ENCODE results near the gene ELN. TPM values are rescaled to one million over a fixed set of nuclear protein-coding genes. Genes with fewer than 3 reads are reported as not detected.

The ELN gene
- polyA plus RNA-seq, 4 donors = 1.3 to 87.5 (median 13.2) TPM

- Histone ChIP-seq H3K36me3 (ENCODE audit: control insufficient read depth in 3 of 3, insufficient read depth in 2 of 3, low read depth in 1 of 3, low read length in 3 of 3) (no peaks in the 10 kb centered on the region), H3K27ac (ENCODE audit: low read depth in 1 of 3, low read length in 2 of 3) (no peak overlapping the region), H3K27me3 (ENCODE audit: control insufficient read depth in 3 of 3, insufficient read depth in 3 of 3, low read length in 3 of 3) (no peaks in the 10 kb centered on the region), H3K9me3 (ENCODE audit: control insufficient read depth in 2 of 2, insufficient read depth in 1 of 2, low read depth in 1 of 2, low read length in 1 of 2) (peaks cover 0 to 19% of the 10 kb centered on the region in 2 donors), H3K4me1 (ENCODE audit: control insufficient read depth in 3 of 3, insufficient read depth in 2 of 3, low read depth in 1 of 3, low read length in 2 of 3) (no peaks in the 10 kb centered on the region), H3K4me3 (ENCODE audit: low read depth in 1 of 3, low read length in 3 of 3) (no peak overlapping the region)
- DNase-seq (no peak), FAIRE-seq (no peak)
- WGBS, 3 donors = 49 to 63% (median 50%) methylated on average over 3 of the region's 3 CpGs
These were observed 32.0 kb upstream of the ELN start for GRCh38 chr7:73995821-73996511.

GRCh38 chr7:73997056-73997455 lies 30.9 kb upstream of the ELN start:
- Histone ChIP-seq H3K27me3 (ENCODE audit: control insufficient read depth in 3 of 3, insufficient read depth in 3 of 3, low read length in 3 of 3) (no peaks in the 10 kb centered on the region), H3K4me3 (ENCODE audit: low read depth in 1 of 3, low read length in 3 of 3) (no peak overlapping the region), H3K27ac (ENCODE audit: low read depth in 1 of 3, low read length in 2 of 3) (no peak overlapping the region), H3K9me3 (ENCODE audit: control insufficient read depth in 2 of 2, insufficient read depth in 1 of 2, low read depth in 1 of 2, low read length in 1 of 2) (peaks cover 0 to 19% of the 10 kb centered on the region in 2 donors), H3K36me3 (ENCODE audit: control insufficient read depth in 3 of 3, insufficient read depth in 2 of 3, low read depth in 1 of 3, low read length in 3 of 3) (no peaks in the 10 kb centered on the region), H3K4me1 (ENCODE audit: control insufficient read depth in 3 of 3, insufficient read depth in 2 of 3, low read depth in 1 of 3, low read length in 2 of 3) (no peaks in the 10 kb centered on the region)
- DNase-seq = no peak
- FAIRE-seq = no peak
- 76 to 95% (median 78%) methylated on average over 7 of the region's 7 CpGs for WGBS, 3 donors

GRCh38 chr7:73999664-74000435 lies 28.1 kb upstream of the ELN start:
- Histone ChIP-seq H3K27me3 (ENCODE audit: control insufficient read depth in 3 of 3, insufficient read depth in 3 of 3, low read length in 3 of 3) (no peaks in the 10 kb centered on the region), H3K9me3 (ENCODE audit: control insufficient read depth in 2 of 2, insufficient read depth in 1 of 2, low read depth in 1 of 2, low read length in 1 of 2) (peaks cover 0 to 10% of the 10 kb centered on the region in 2 donors), H3K27ac (ENCODE audit: low read depth in 1 of 3, low read length in 2 of 3) (peak overlapping the region in 1 of 3 donors; percentile 56), H3K36me3 (ENCODE audit: control insufficient read depth in 3 of 3, insufficient read depth in 2 of 3, low read depth in 1 of 3, low read length in 3 of 3) (no peaks in the 10 kb centered on the region), H3K4me3 (ENCODE audit: low read depth in 1 of 3, low read length in 3 of 3) (no peak overlapping the region), H3K4me1 (ENCODE audit: control insufficient read depth in 3 of 3, insufficient read depth in 2 of 3, low read depth in 1 of 3, low read length in 2 of 3) (peaks cover 0 to 7% (median 3%) of the 10 kb centered on the region in 3 donors)
- FAIRE-seq = no peak
- no peak for DNase-seq
- 64 to 69% (median 67%) methylated on average over 26 of the region's 26 CpGs for WGBS, 3 donors

GRCh38 chr7:74000489-74001149 lies 27.4 kb upstream of the ELN start:
- 85 to 90% (median 88%) methylated on average over 17 of the region's 17 CpGs for WGBS, 3 donors
- no peaks in the 10 kb centered on the region for H3K36me3 ChIP-seq (ENCODE audit: control insufficient read depth in 3 of 3, insufficient read depth in 2 of 3, low read depth in 1 of 3, low read length in 3 of 3)
- H3K27ac ChIP-seq (ENCODE audit: low read depth in 1 of 3, low read length in 2 of 3) = peak overlapping the region in 1 of 3 donors; percentile 32
- peaks cover 0 to 3% of the 10 kb centered on the region in 2 donors for H3K9me3 ChIP-seq (ENCODE audit: control insufficient read depth in 2 of 2, insufficient read depth in 1 of 2, low read depth in 1 of 2, low read length in 1 of 2)
- FAIRE-seq (no peak), DNase-seq (no peak)
- no peaks in the 10 kb centered on the region for H3K27me3 ChIP-seq (ENCODE audit: control insufficient read depth in 3 of 3, insufficient read depth in 3 of 3, low read length in 3 of 3)
- H3K4me1 ChIP-seq (ENCODE audit: control insufficient read depth in 3 of 3, insufficient read depth in 2 of 3, low read depth in 1 of 3, low read length in 2 of 3) = peaks cover 0 to 7% (median 3%) of the 10 kb centered on the region in 3 donors
- no peak overlapping the region for H3K4me3 ChIP-seq (ENCODE audit: low read depth in 1 of 3, low read length in 3 of 3)

GRCh38 chr7:74001150-74001494 lies 26.9 kb upstream of the ELN start:
- H3K4me1 ChIP-seq (ENCODE audit: control insufficient read depth in 3 of 3, insufficient read depth in 2 of 3, low read depth in 1 of 3, low read length in 2 of 3) = peaks cover 0 to 7% (median 3%) of the 10 kb centered on the region in 3 donors
- no peak overlapping the region for H3K4me3 ChIP-seq (ENCODE audit: low read depth in 1 of 3, low read length in 3 of 3)
- H3K27me3 ChIP-seq (ENCODE audit: control insufficient read depth in 3 of 3, insufficient read depth in 3 of 3, low read length in 3 of 3) = no peaks in the 10 kb centered on the region
- no peaks in the 10 kb centered on the region for H3K36me3 ChIP-seq (ENCODE audit: control insufficient read depth in 3 of 3, insufficient read depth in 2 of 3, low read depth in 1 of 3, low read length in 3 of 3)
- DNase-seq (no peak), FAIRE-seq (no peak)
- H3K9me3 ChIP-seq (ENCODE audit: control insufficient read depth in 2 of 2, insufficient read depth in 1 of 2, low read depth in 1 of 2, low read length in 1 of 2) = no peaks in the 10 kb centered on the region
- H3K27ac ChIP-seq (ENCODE audit: low read depth in 1 of 3, low read length in 2 of 3) = no peak overlapping the region
- WGBS, 3 donors = 62 to 82% (median 78%) methylated on average over 4 of the region's 4 CpGs

- no peaks in the 10 kb centered on the region for H3K9me3 ChIP-seq (ENCODE audit: control insufficient read depth in 2 of 2, insufficient read depth in 1 of 2, low read depth in 1 of 2, low read length in 1 of 2)
- H3K4me1 ChIP-seq (ENCODE audit: control insufficient read depth in 3 of 3, insufficient read depth in 2 of 3, low read depth in 1 of 3, low read length in 2 of 3) = peaks cover 0 to 7% (median 3%) of the 10 kb centered on the region in 3 donors
- no peaks in the 10 kb centered on the region for H3K27me3 ChIP-seq (ENCODE audit: control insufficient read depth in 3 of 3, insufficient read depth in 3 of 3, low read length in 3 of 3)
- H3K36me3 ChIP-seq (ENCODE audit: control insufficient read depth in 3 of 3, insufficient read depth in 2 of 3, low read depth in 1 of 3, low read length in 3 of 3) = no peaks in the 10 kb centered on the region
- H3K27ac ChIP-seq (ENCODE audit: low read depth in 1 of 3, low read length in 2 of 3) = peak overlapping the region in 1 of 3 donors; percentile 32
- H3K4me3 ChIP-seq (ENCODE audit: low read depth in 1 of 3, low read length in 3 of 3) = no peak overlapping the region
- WGBS, 3 donors = 36 to 40% (median 39%) methylated on average over 16 of the region's 16 CpGs
- DNase-seq (peak in 1 of 2 donors; percentile 38), FAIRE-seq (no peak)
These were observed 25.4 kb upstream of the ELN start for GRCh38 chr7:74002474-74003017.

- FAIRE-seq = no peak
- Histone ChIP-seq H3K27ac (ENCODE audit: low read depth in 1 of 3, low read length in 2 of 3) (no peak overlapping the region), H3K4me1 (ENCODE audit: control insufficient read depth in 3 of 3, insufficient read depth in 2 of 3, low read depth in 1 of 3, low read length in 2 of 3) (peaks cover 0 to 7% (median 3%) of the 10 kb centered on the region in 3 donors), H3K9me3 (ENCODE audit: control insufficient read depth in 2 of 2, insufficient read depth in 1 of 2, low read depth in 1 of 2, low read length in 1 of 2) (no peaks in the 10 kb centered on the region), H3K27me3 (ENCODE audit: control insufficient read depth in 3 of 3, insufficient read depth in 3 of 3, low read length in 3 of 3) (no peaks in the 10 kb centered on the region), H3K4me3 (ENCODE audit: low read depth in 1 of 3, low read length in 3 of 3) (no peak overlapping the region), H3K36me3 (ENCODE audit: control insufficient read depth in 3 of 3, insufficient read depth in 2 of 3, low read depth in 1 of 3, low read length in 3 of 3) (no peaks in the 10 kb centered on the region)
- DNase-seq = no peak
- WGBS, 3 donors = 91 to 96% (median 94%) methylated on average over 8 of the region's 8 CpGs
These were observed 24.4 kb upstream of the ELN start for GRCh38 chr7:74003621-74004020.

GRCh38 chr7:74006032-74006431 lies 21.9 kb upstream of the ELN start:
- DNase-seq (no peak), FAIRE-seq (no peak)
- no peaks in the 10 kb centered on the region for H3K27me3 ChIP-seq (ENCODE audit: control insufficient read depth in 3 of 3, insufficient read depth in 3 of 3, low read length in 3 of 3)
- H3K4me1 ChIP-seq (ENCODE audit: control insufficient read depth in 3 of 3, insufficient read depth in 2 of 3, low read depth in 1 of 3, low read length in 2 of 3) = peaks cover 0 to 7% (median 3%) of the 10 kb centered on the region in 3 donors
- H3K36me3 ChIP-seq (ENCODE audit: control insufficient read depth in 3 of 3, insufficient read depth in 2 of 3, low read depth in 1 of 3, low read length in 3 of 3) = no peaks in the 10 kb centered on the region
- H3K9me3 ChIP-seq (ENCODE audit: control insufficient read depth in 2 of 2, insufficient read depth in 1 of 2, low read depth in 1 of 2, low read length in 1 of 2) = no peaks in the 10 kb centered on the region
- 27 to 55% (median 39%) methylated on average over 5 of the region's 5 CpGs for WGBS, 3 donors
- no peak overlapping the region for H3K4me3 ChIP-seq (ENCODE audit: low read depth in 1 of 3, low read length in 3 of 3)
- no peak overlapping the region for H3K27ac ChIP-seq (ENCODE audit: low read depth in 1 of 3, low read length in 2 of 3)
